NB4 (cell line): ENCODE measurements around the gene ARHGEF17.

Experiments used
- MAX ChIP-seq: IDR thresholded peaks from 2 replicates; pipeline ENCODE4 v1.6.1; 2011; ENCODE audit warnings: low read depth, low read length
- POLR2A ChIP-seq: IDR thresholded peaks from 2 replicates; pipeline ENCODE4 v1.6.1; 2011; ENCODE audit warnings: mild to moderate bottlenecking; ENCODE audit not compliant: insufficient read length; ENCODE audit errors: extremely low read depth
- TF ChIP-seq, protein P1 (sequence below): IDR thresholded peaks from one replicate; pipeline ENCODE4 v1.5.1; 2012; ENCODE audit warnings: low read depth, low read length

DNA sequence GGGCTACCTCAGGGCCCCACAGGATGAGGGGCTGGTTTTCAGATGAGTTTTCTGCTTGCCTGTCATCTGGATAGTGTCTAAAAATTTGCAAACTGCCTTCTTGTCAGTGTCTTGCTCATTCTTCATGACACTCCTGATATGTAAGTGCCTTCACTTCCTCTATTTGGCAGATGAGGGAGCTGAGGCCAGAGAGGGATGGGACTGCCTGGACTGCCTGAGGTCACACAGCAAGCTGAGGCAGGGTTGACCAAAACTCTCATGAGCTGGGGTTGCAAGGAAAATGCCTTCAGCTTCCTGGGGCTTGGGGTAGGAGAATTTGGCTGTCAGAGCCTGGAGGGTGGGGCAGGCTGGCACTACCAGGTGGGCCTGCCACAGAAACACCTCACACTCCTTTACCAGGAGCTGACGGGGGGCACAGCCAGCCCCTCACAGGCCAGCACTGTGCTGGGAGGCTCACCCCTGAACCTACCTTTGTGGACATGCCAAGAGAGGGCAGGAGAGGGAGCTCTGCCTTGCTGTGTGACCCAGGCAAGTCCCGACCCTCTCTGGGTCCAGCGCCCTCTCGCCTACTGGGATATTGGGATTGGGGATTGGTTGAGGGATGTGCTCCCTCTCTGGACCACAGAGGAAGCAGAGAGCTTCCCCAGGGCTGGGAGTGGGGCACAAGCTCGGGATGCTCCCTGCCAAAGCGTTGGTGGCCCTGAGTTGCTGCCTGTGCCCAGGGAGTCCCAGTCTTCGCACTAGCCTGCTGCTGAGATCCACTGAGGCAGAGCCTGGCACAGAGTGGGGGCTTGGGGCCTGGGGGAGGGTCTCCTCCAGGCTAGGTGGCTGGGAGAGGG, 37.8 kb upstream of the ARHGEF17 start:
- TF ChIP-seq, protein P1, sequence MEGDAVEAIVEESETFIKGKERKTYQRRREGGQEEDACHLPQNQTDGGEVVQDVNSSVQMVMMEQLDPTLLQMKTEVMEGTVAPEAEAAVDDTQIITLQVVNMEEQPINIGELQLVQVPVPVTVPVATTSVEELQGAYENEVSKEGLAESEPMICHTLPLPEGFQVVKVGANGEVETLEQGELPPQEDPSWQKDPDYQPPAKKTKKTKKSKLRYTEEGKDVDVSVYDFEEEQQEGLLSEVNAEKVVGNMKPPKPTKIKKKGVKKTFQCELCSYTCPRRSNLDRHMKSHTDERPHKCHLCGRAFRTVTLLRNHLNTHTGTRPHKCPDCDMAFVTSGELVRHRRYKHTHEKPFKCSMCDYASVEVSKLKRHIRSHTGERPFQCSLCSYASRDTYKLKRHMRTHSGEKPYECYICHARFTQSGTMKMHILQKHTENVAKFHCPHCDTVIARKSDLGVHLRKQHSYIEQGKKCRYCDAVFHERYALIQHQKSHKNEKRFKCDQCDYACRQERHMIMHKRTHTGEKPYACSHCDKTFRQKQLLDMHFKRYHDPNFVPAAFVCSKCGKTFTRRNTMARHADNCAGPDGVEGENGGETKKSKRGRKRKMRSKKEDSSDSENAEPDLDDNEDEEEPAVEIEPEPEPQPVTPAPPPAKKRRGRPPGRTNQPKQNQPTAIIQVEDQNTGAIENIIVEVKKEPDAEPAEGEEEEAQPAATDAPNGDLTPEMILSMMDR = no peak
- TF ChIP-seq POLR2A = no peak
- no peak for TF ChIP-seq MAX
